GM21381 (cell line): ENCODE results near the gene LHFPL5.

Experiments
- ATAC-seq: cut with Tn5 transposase; IDR thresholded peaks from one replicate; pipeline ENCODE4 v1.9.1; 2021; ENCODE audit warnings: mild to moderate bottlenecking, moderate library complexity; ENCODE audit not compliant: unreplicated experiment

The LHFPL5 gene

GRCh38 chr6:35804996-35805736 lies at the start of gene LHFPL5:
Gene LHFPL5 (plus strand): TSS chr6:35805352. CDS start chr6:35805671, 319 bp downstream.
- no peak for ATAC-seq

- no peak for ATAC-seq
Measured at GRCh38 chr6:35757456-35758123, 47.6 kb upstream of the LHFPL5 start.

GRCh38 chr6:35759426-35759825 lies 45.7 kb upstream of the LHFPL5 start:
- no peak for ATAC-seq

DNA sequence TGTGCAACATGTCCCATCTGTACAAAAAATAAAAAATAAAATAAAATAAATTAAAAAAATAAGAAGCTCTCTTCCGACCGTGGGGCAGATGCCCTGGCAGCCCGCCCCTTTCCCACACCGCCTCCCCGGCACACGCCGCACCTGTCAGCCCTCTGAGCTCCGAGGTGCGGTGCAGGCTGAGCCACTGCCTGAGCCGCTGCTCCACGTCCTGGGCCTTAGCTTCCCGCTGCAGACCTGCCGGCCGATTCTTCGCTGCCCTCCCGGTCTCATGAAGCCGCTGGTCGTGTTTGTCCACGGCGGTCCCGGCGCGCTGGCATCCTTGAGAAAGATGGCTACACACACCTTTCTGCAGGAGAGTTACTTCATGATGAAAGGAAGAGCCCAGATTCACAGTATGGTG lies 39.4 kb upstream of the LHFPL5 start:
- ATAC-seq, result no peak

- ATAC-seq, result no peak
Measured at GRCh38 chr6:35769211-35769610, 35.9 kb upstream of the LHFPL5 start.

- ATAC-seq, result no peak
Measured at GRCh38 chr6:35771343-35771627, 33.9 kb upstream of the LHFPL5 start.

DNA sequence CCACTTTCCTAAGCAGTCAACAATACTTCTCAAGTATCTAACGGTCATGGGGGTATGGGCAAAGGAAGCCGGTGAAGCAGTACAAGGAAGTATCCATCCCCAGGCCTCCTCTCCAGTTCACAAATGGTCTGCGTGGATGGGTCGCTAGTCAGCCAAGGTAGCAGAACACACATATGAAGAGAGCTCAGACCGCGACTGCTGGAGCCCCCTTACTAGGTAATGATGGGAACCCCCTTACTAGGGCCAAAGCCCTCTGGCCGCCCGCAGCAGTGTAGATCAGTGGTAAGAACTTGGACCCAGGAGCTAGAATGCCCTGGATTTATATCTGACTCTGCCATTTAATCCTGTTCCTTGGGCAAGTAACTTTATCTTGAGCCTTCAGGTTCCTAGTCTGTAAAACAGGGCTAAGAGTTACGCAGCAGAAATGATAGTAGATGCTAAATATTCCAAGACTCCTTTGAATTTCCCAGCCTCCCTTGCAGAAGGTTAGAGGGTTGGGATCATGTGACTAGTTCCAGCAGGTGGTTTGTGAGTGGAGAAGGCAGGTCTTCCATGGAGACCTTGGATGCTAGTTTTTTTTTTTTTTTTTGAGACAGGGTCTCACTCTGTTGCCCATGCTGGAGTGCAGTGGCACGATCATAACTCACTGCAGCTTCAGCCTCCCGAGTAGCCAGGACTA lies 30.9 kb upstream of the LHFPL5 start:
- ATAC-seq, result no peak

DNA sequence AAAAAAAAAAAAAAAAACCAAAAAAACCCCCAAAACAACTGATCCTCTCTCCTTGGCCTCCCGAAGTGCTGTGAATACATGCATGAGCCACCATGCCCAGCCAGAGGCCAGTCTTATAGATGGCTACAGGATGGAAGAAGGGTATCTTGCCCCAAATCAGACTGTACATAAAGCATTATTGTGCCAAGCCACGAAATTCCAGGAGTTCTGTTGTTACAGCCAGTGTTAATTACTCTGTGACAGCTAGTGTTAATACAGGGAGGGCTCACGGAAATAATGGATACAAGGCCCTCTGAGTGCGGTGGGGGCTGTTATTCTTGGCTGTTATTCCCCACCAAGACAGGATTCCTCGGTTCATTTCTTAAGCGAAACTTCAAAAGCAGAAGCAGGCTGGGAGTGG lies 30.1 kb upstream of the LHFPL5 start:
- no peak for ATAC-seq

GRCh38 chr6:35776364-35777215 lies 28.6 kb upstream of the LHFPL5 start, which contains the start of gene CLPSL2:
Gene CLPSL2 (plus strand): TSS chr6:35776598. CDS start chr6:35776619, 21 bp downstream.
- no peak for ATAC-seq

- no peak for ATAC-seq
Measured at GRCh38 chr6:35777356-35778102, 27.6 kb upstream of the LHFPL5 start.

DNA sequence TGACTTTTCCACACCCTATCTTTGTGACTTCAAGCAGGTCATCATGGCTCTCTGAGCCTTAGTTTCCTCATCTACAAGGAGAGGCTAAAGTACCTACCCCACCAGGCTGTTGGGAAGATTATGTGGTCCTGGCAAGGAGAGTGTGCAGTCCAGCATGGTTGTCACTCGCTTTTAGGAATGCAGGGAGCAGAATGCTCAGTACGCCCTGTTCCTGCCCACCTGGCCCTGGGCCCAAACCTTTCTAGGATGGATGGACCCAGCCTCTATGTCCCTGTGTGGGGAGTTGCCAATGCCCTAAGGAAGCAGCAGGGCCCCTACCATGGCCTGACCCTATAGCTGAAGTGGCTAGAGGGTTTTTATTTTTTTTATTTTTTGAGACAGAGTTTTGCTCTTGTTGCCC lies 26.7 kb upstream of the LHFPL5 start:
- ATAC-seq, result no peak

DNA sequence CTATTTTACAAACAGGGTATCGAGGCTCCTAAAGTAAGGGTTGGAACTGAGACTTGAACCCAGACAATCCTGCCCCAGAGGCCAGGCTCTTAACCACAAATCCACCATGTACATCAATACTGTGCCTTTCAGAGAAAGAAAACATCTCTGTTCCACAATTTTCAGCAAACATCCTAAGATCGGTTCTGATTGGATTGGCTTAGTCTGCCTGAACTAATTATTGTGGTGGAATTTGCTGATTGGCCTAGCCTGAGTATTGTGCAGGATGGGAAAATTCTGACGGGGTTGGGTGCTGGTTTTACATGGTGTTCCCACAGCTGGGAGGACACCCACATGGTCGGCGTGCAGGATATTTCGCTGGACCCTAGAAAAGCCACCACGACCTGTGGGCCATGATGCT lies 24.4 kb upstream of the LHFPL5 start, which contains the start of gene CLPSL1:
Gene CLPSL1, plus strand, starts transcription at position 301 of the 400 bp plus-strand sequence. Its CDS starts 92 bp downstream, at position 393.
- no peak for ATAC-seq

DNA sequence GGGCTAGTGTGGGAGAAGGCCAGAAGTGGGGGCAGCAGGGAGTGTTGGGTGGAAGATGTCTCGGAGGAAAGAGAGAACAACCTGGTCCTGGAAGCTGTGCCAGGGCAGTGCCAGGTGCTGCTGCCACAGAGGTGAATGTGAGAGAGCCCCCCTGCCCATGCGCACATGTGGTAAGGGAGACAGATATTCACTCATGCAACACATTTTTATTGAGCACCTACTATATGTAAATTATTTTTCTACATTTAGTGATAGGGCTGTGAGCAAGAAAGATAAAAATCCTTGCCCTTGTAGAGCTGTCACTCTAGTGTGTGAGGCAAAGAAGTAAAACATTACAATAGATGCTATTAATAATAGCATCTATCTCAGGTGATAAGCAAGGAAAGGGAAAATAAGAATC lies 23.9 kb upstream of the LHFPL5 start:
- ATAC-seq, result no peak

DNA sequence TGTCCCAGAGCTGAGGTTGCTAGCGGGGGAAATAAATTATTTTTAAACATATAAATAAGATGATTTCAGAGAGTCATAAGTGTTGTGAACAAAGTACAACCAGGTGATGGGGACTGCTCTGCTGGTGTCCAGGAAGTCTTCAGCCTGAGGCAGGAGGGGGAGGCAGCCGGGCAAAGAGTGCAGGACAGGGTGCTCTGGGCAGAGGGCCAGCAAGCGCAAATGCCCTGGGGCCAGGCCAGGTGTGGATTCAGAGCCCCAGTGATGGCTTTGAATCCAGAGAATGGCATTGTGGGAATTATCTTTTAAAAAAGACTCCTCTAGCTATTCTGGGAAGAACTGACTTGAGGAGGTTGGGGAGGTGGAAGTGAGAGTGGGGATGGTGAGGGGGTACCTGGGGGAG lies 22.7 kb upstream of the LHFPL5 start:
- ATAC-seq, result no peak

- no peak for ATAC-seq
Measured at GRCh38 chr6:35784200-35784599, 21.0 kb upstream of the LHFPL5 start.

DNA sequence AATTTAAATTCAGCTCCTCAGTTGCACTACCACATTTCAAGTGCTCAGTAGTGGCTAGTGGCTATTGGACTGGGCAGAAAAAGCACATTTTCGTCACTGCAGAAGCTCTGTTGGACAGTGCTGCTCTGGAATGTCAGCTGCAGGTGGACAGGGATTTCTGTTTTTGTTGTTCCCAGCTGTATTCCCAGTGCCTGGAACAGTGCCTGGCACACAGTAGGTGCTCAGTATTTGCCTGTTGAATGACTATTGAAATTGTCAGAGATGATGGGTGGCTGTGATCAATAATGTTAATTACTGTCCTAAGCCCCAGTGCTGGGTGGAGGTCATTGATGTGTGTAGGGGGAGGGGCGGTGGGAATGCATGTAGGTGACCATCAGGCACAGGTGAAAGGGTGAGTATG lies 18.9 kb upstream of the LHFPL5 start:
- no peak for ATAC-seq

GRCh38 chr6:35786810-35787209 lies 18.3 kb upstream of the LHFPL5 start:
- no peak for ATAC-seq

GRCh38 chr6:35787266-35788218 lies 17.6 kb upstream of the LHFPL5 start:
- ATAC-seq, result no peak

DNA sequence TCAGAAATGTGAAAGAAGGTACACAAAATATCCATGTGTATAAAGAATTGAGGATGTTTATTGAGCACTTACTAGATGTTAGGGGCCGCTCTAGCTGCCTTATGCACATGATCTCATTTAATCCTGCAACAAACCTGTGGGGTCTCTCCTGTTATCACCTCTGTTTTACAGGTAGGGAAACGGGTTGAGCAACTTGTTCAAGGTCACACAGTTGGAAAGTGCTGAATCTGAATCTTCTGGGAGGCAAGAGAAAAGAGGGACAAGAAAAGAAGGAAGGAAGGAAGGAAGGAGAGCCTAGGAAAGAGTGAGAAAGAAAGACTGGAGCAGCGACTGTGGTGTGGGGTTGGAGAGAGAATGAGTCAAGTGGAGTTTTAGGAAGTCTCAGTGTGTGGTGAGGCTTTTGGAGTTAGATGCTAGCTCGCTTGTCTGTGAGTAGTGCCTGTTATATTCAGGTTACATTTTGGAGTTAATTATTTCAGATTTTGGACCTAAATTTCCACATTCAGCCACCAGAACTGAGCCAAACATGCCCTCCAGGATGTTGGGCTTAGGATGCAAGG lies 16.6 kb upstream of the LHFPL5 start:
- ATAC-seq, result no peak
